Hindlimb muscle (tissue), 1 donor: Measurements from ENCODE around the gene OR14A2. TPM values are rescaled to one million over a fixed set of nuclear protein-coding genes. Genes with fewer than 3 reads are reported as not detected.
"Not testable (repeated sequence)": the region's sequence is repeated elsewhere in the genome, so short reads cannot be mapped to it uniquely, and the experiment has no call there.

Source experiments
- DNase-seq: peaks from one replicate; pipeline ENCODE4 v3.0.0-alpha.2; 2013
- polyA plus RNA-seq: library from polyadenylated mRNA; unstranded; fragments of 120-200 nt; gene quantifications from one replicate; pipeline ENCODE4 v1.2.1, GENCODE V29; 2013; ENCODE audit not compliant: insufficient read length

OR14A2 gene
- polyA plus RNA-seq: not detected

DNA sequence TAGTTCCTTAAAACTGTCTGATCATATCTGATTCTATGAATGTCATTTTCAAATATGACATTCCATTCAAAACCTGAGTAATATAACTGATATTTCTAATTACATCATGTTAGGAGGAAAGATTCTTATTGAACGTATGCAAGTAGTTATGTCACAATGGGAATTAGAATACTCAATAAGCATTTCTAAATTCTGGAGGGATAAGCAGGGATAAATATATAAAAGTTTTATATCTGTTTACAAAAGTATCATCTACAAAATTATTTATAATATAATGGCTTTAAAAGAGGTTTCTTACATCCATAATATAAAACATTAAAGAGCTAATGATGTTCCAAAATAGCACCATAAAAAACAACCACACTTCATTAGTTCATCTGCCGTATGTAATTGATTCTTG, at the start of gene OR14A2:
TSS of gene OR14A2 (minus strand) at position 101 of the 400 bp plus-strand sequence.
- DNase-seq: no peak

DNA sequence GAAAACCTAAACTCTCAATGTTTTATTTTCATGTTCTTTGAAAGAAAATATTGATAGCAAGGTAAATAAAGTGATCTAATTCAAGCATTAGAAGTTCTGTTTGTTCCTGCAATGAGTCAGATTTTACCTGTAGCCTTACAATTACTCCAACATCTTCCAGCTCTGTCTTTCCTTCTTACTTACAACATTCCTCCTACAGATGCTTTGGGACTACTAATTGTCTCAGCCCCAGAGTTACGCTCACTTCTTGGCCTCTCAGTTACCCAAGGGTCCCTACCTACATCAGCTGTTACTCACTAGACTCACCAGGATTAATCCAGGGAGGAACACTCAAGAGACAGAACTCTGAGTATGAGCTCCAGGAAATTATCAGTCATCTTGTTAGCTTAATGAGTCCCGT, 49.6 kb upstream of the OR14A2 start:
- DNase-seq: no peak

DNA sequence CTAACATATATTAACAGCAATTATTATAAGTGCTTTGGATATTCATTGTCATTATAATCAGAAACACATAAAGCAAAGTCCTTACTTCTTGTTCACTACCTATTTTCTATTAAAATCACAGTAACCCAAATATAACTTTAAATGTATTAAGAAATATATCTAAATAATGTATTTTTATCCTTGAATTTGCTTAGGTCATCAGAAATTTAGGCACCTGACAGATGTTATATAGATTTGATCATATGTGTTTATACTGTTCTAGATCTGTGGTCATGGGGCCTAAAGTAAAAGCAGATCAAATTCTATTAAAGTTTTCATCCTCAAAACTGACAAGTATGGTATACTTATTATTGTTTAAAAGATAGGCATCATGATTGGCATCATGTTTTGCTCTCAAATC, 21.7 kb upstream of the OR14A2 start:
- no peak for DNase-seq

DNA sequence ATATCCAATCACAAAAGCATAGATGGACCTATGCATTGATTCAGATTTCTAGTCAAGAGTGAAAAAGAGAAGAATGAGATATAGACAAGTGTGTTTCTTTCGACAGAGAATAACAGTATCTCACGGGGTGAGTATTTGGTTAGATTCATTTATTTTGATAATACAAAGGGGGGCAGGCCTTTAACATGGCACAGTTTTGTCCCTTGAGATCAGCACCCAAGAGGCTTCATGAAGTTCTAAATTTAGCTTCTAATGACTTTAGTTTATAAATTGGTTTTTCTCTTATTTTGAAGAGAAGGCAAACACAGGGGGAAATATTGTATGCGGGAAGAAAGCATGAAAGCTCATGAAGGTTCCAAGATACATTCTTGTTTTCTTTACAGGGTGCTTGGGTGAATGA, 12.5 kb upstream of the OR14A2 start, which contains the start of gene OR1C1:
TSS of gene OR1C1 (minus strand) at position 101 of the 400 bp plus-strand sequence. CDS start 2,150 bp downstream, outside the sequence.
- no peak for DNase-seq

DNA sequence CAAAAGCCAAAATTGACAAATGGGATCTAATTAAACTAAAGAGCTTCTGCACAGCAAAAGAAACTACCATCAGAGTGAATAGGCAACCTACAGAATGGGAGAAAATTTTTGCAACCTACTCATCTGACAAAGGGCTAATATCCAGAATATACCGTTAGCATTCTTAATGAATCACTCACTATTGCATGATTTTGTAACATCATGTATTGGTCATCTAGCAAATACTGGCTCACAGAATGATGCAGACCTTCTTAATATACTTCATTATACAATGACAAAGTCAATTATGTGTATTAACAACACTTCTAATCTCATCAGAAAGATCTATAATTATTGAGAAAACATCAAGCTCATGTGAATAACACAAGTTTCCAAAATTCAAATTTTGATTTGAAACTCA, 6.4 kb upstream of the OR14A2 start:
- not testable (repeated sequence) for DNase-seq

DNA sequence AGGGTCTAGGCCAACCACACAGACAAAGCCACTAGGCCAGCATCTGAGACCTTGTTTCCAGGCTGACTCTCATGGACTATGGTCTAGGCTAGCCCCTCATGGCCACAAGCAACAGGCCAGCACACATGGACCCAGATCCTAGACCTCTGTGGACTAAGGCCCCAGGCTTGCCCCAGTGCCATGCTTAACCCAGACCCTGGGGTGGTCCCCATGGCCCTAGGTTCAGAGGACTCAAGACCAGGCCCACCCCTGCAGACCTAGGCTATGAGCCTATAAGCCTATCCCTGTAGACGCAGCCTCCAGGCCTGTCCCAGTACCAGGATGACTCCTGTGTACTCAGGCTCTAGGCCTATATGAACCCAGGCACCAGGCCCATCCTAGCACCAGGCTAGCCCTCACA, 1.9 kb upstream of the OR14A2 start:
- no peak for DNase-seq

DNA sequence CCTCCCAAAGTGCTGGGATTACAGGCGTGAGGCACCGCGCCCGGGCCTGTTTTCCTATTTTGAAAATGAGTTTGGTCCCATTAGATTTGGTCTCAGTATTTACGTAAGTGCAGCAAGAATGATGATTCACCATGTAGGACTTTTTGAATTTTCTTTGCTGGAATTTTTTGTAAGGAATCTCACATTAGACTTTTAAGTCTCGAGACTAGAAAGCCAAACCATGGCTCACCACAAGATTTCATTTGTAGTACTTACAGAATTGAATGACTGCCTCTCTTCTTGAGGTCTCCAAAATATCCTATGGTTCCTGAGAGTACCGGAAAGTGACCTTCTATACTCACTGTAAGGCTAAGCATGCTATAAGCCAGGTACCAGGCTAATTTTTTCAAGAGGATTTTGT, 325 bp downstream of the OR14A2 start:
- DNase-seq: no peak

DNA sequence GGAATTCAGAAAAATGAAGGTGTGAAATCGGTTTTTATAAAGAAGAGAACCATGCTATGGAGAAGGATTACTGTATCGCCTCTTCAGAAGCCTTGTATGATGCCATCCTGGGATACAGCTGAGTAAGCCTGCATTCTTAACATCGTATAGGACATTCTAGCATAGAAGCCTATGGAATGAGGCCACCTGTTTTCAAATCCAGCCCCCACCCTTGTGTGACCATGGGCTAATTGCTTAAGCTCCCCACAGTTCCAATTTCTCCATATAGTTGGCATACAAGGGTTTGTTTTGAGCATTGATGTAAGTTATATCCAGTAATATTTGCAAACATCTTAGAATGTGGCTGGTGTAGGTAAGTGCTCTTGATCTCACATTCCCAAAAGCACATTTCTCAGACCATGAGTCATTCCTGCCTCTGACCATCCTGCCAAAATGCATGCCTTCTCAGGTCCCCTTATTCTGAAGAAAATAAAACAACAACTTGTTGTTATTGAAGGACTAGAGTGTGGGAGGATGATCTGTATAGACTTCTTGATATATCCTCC, 1.5 kb downstream of the OR14A2 start:
- DNase-seq: no peak

DNA sequence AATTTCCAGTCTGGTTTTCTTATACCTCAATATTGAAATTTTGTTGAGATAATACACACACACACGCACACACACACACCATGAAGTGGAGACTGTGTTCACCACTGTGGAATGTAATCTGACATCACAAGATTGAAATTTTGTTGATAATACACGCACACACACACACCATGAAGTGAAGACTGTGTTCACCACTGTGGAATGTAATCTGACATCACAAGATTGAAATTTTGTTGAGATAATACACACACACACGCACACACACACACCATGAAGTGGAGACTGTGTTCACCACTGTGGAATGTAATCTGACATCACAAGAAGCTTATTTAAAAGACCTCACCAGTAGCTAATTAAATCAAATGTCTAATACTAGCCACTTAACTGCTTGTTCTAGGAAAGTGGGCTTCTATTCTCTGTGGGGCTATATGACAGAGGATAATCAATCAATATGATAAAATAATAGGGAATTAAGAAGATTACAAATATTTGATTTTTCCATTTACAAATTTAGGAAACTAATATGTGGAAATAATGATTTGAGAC, 5.7 kb downstream of the OR14A2 start:
- DNase-seq: not testable (repeated sequence)

DNA sequence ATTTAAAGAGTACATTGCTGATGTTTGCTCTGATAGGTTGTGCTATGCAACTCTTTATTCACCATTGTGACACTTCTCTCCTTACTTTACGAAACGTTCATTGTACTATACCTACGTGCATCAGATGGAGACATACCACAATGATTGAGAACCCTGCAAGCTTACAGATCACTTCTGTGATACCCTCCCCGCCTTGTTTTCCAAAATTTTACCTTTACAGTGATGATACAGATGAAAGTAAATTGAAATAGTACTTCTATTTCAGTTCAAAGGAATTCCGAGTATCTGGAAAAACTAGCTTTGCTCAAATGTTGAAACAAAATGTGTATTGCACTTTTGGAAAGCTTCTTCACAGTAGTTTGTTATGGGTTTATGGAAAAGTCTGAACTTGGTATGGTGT, 6.2 kb downstream of the OR14A2 start:
- no peak for DNase-seq

DNA sequence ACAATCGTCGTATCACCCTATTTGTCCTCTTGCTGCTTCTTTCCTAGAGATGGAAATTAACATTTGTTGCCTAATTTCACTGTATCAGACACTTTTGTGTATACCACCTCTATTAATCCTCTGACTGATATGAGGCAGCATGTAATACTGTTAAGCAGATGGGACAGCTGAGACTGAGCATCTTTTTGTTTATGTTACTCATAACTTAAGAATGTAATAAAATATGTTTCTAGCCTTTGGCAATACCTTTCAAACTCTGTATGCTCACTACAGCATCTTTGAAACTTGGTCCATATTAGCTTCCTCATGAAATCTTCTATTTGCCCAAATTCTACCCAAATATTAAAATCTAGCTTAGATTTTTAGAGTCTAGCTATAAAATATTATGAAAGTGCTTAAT, 7.2 kb downstream of the OR14A2 start:
- DNase-seq: no peak

DNA sequence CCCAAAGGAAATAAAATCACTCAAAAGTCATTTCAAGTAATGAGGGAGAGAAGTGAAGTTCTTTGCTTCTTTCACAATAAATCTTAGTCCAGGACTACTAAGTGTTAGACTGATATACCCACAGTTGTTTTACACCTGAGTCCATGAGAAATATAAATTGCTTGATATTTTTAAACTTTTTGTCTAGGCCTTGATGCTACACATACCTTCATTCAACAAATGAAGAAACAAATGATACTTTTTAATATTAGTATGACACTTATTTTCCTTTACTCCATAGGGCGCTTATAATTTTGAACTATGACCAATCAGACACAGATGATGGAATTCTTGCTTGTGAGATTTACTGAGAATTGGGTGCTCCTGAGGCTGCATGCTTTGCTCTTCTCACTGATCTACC, 9.6 kb downstream of the OR14A2 start, which contains the start of gene OR14K1:
TSS of gene OR14K1 (plus strand) at position 301 of the 400 bp plus-strand sequence. CDS start at position 301, 0 bp downstream.
- no peak for DNase-seq

DNA sequence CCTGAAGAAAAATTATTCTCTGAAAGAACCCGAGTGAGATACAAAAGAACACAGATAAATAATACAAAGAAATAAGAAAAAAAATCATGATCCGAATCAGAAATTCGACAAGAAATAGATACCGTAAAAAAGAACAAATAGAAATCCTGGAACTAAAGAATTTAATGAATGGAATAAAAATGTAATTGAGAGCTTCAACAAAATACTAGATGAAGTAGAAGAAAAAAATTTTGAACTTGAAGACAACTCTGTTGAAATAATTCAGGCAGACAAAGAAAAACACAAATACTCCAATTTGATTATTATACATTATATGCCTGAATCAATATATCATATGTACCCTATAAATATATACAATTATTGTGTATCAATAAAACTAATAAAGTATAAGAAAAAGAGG, 26.7 kb downstream of the OR14A2 start:
- DNase-seq: no peak

DNA sequence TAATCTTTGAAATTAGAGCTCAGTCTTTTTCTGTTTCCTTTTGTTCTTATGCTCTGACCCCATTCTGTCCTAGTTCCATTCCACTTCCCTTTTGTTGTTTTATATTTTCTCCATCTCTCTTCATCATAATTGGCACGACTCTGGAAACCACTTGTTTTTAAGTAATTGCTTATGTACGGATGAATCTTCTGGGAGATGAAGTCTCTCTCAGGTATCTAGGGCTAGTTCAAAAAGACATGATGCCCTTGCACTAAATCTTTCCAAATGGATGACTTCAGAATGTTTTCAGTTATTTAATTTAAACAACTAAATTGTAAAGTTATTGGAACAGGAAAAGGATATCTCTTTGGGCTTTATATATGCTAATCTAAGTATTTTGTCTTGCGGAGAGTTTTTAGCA, 31.4 kb downstream of the OR14A2 start, which contains the start of gene OR6F1:
TSS of gene OR6F1 (minus strand) at position 101 of the 400 bp plus-strand sequence. CDS start 3,891 bp downstream, outside the sequence.
- DNase-seq: no peak

DNA sequence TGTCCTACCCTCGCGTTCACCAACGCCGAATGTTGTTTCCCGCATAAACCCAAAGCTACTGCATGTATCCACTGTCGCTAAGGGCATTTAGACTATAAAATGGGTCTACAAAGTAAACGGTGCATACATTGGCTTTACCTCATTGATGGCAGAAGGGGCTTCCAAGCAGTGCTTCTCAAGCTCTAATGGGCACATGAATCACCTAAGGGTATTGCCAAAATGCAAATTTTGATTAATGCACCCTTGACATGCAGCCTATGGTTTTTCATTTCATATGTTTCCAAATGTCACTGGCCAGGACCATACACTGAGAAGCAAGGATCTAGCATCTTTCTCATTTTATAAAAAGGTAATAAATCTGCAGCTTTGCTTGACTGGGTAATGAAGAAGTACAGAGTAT, 34.2 kb downstream of the OR14A2 start:
- DNase-seq: no peak

DNA sequence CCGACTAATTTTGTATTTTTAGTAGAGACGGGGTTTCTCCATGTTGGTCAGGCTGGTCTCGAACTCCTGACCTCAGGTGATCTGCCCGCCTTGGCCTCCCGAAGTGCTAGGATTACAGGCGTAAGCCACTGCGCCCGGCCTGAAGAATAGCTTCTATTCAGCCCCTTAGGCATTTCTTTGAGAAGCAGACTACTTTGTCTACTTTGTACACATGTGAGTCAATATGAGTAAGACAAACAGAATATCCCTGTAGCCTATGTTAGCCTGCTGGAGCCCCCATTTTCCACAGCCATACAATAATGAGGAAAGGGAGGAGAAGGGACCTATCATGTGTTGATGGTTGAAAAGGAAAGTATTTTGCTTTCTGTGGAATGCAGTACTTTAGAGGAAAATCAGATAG, 37.3 kb downstream of the OR14A2 start:
- not testable (repeated sequence) for DNase-seq

DNA sequence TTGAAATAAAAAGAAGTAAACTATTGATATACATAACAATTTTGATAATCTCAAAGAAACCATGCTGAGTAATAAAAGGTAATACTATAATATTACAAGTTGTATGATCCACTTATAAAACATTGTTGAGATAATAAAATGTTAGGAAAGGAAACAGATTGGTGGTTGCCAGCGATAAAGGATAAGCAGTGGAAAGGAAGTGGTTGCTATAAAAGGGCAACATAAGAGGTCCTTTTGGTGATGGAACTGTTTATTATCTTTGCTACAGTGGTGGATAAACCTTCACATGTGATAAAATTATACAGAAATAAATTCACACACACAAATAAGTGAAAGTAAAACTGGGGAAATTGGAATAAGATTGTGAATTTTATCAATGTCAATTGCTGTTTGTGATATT, 46.6 kb downstream of the OR14A2 start:
- DNase-seq: no peak

DNA sequence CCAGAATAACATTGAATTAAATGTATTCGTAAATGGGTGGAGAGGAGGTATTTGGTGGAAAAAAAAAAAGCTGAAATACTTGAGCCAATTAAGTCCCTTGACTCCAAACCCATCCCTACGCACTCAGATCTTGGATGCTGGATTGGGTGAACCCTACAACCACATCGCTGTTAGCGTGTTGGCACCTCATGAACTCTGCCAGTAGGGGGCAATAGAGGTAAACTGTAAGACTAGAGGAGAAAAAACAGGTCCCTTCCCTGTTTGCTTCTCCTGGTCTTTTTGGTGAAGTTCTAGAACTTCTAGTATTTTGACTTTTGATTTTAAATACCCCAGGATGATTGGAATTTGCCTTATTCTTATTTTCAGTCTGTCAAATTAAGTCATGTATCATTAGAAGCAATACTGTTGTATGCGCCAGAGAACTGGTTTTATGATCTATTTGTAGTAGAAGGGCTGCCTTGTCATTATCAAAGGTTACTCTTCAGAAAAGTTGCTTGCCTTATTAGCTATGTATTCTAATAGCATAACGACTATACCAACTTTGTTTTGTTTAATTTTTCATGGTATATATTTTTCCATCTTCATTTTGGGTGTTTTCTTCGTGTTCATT, 66.5 kb downstream of the OR14A2 start:
- peak; percentile 5 for DNase-seq

DNA sequence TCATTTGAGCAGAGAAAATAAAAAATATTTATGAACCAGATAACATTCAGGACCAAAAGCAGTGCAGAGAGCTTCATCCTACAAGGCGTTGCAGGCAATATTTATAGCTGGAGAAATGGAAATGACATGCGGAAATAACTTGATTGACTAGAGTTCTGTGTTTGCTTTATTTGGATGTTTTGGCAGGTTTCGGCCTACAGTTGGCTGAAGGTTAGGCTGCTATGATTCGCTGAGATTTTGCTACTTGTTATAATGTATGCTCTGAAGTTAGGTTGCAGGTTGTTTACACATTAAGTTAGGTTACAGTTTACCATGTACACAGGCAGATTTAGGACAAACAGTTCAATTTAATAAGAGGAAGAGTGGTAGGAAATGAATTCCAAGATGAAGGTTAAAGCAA, 67.8 kb downstream of the OR14A2 start:
- no peak for DNase-seq

DNA sequence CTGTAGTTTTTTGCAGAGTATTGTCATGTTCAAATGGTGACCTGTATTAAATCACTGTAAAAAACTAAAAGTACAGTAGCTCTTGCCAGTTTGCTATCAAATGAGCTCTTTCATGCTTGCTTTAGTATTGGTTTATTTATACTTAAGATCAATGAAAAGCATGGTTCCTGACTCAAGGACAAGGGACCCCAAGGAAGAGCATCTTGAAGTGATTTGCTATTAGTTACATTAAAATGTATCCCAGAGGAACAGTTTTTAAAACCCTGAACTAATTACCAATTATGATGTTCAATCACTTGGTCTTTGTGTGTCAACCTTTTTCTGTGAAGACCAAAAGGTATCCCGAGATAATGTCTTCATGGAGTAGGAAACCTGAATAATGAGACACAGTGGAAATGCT, 68.3 kb downstream of the OR14A2 start, which contains the start of gene OR13G1:
TSS of gene OR13G1 (minus strand) at position 101 of the 400 bp plus-strand sequence. CDS start 6,698 bp downstream, outside the sequence.
- no peak for DNase-seq
